Stimulated activated CD4-positive, alpha-beta T cell treated with anti-CD3 and anti-CD28 coated beads, Interleukin-4, amount 100 ng/mL, for 1 hour (primary cell): ENCODE measurements around the gene ERH.

Experiments
- DNase-seq: peaks from one replicate; pipeline ENCODE4 v3.0.0-alpha.2; 2020

Gene ERH

DNA sequence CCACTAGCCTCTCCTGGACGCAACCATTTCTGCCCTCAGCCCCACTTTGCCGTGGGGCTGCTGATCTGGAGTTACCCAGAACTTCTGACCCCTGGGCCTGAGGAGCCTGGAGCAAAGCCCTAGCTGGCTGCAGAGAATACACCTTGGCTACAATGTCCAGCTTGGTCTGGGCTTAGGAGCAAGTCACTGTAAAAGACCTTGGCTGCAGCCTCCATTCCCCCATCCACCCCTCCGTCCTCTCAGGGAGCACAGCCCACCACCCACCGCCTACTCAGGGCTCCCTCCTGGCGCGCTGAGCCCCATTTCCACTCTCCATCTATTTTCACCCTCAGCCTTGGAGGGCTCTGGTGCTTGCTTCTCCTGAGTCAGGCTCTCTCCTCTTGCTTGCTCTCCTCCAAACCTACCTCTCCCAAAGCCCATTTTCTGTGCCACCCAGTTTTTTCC, 42.9 kb downstream of the ERH start:
- DNase-seq: no peak

DNA sequence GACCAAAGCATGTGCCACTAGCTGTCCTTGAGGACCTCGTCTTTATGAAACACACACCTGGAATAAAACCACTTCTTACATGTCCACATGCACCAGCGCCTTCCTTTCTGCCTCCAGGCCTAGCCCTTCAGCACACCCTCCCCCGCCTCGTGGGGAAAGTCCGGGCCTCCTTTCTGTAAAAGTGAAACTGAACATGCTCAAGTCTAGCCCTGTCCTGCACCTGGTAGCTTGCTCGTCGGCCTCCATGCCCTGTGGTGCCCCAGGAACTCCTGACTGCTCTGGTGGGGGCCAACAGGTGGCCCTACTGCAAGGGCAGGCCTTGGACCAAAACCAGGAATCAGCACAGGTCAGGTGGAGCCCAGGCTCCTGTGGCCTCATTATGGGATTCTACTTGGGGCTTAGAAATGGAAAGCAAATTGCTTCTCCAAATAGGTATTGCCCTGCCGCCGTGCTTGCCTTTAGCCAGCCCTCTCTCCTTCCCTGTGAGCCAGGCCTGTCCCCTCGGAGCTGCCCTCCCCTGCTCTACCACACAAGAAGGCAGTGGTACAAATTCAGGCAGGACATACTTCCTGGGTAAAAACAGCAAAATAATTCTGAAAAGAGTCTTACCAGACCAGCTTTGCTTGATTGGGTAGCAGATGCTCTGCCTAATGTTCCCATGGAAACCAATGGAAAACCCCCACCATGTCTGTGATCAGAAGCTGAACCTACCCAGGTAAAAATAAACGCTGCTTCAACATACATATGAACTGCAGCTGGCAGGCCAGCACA, 43.5 kb downstream of the ERH start:
- DNase-seq: peak; percentile 72

DNA sequence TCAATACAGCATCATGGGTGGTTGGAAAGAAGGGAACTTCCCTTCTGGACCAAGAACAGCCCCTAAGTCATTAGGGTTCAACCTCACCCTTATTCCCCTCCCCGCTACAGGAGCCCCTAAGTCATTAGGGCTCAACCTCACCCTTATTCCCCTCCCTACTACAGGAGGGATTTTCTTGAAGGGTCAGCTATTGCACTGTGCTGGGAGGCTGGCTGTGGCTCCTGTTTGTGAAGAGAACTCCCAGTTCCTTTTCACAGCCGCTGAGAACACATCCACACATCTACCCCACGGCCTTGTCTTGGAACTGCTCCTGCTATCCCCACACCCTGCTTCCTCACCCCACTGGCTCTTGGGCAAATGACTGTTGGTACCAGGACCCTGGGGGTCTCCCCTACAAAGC, 44.9 kb downstream of the ERH start:
- DNase-seq: no peak

DNA sequence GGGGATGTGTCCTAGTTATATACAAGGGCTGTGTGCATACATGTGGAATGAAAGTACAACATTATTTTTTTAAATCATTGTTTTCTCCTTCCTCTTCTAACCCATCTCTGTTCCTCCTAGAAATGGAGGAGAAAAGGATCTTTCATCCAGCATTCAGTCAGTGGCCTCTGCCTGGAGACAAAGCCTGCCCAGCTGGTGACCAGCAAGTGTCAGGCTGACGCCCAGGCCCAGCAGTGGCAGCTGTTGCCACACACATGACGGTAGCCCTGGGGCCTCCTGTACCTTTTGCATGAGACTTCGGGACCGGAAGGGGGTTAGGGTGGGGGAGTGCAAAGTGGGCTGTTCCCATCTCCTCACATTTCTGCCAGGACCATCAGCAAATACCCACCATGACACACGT, 46.2 kb downstream of the ERH start:
- DNase-seq: no peak

DNA sequence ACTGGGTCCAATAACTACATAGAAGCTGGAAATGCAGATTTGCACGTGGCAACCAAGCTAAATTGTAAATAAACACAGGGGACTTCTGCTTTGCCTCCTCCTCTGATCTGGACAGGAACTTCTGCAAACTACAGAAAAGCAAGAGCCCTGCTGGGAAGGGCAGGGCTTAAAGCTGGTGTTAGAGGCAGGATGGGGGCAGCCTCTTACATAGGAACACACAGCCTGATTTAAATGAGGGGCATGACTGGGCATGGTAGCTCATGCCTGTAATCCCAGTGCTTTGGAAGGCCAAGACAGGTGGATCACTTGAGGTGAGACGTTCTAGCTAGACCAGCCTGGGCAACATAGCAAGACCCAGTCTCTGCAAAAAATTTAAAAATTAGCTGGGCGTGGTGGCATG, 46.7 kb downstream of the ERH start:
- DNase-seq: no peak

DNA sequence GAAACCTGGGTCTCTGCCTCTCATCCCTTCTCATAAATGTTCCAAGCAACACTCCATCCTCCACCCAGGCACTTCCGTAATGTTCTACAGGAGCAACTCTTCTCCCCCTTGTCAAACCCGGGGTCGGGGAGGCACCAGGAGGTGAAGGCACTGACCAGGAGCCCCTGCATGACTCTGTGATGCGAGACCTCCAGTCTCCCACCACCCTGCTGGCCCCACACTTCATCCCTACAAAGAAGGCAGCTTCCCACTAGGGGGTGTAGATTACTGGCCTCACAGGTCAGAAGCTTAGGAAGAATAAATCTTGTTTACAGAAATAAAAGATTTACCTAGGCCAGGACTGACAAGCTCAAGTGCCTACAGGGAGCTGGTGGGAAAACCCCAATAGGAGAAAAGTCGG, 47.2 kb downstream of the ERH start:
- DNase-seq: no peak

DNA sequence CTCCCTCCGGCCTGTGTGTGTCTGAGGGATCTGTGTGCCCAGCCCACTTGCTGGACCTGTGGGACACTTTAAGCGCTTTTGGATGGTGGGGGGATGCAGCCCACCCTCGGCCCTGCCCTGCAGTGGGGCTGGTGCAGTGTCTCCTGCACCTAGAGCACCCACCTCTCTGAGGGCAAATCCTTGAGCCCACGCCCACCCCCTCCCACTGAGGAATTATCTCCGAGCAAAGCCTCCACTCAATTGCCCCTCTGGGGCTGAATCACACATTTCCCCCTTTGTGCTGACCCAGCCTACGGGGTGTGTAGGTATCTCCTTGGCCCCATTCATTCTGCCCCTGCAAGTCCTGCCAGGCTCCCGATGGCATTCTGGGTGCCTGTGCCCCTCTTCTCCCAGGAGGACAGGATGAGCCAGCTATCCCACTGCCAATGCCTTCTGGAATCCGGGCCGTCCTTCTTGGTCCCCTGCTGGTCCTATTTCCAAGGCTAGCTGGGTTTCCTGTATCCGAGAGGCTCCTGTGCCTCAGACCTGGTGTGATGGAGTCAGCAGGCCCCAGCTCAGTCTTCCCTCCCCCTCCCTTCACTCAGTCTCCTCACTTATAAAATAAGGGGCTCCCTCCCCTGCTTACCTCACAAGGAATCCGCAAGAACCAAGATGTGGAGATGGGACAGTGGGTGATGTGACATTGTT, 48.9 kb downstream of the ERH start:
- DNase-seq: no peak

DNA sequence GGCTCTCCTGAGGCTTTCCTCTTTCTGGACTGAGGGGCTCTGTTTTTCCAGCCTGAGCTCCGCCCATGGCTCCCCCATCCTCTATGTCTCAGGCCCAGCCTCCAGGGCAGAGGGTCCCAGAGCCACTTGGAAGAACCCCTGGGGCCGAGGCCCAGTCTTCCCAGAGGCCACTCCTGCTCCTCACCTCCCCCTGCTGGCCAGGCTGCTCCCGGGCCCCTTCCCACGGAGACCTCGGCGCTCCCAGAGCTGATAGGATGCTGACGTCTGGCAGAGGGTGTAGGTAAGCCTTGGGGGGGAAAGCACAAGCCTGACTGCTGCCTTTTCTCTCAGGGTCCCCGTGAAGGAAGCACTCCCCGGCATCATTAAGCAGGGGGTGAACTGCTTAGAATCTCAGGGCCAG, 51.4 kb downstream of the ERH start:
- no peak for DNase-seq

DNA sequence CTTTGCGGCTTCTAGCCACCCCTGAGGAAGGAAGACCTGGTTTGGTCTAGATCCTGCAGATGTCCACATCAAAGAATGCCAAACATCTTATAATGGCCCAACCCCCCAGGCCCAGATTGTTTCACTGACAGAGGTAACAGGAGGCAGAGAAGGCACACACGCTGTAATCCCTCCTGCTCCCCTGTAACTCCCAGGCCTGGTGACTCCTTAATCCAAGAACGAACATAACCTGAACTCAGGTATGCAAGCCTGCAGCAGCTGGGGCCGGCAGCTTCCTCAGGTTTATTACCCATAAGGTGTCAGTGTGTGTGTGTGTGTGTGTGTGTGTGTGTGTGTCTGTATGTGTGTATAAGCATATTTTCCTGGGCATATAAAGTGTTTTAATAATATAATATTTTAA, 52.7 kb downstream of the ERH start:
- no peak for DNase-seq

DNA sequence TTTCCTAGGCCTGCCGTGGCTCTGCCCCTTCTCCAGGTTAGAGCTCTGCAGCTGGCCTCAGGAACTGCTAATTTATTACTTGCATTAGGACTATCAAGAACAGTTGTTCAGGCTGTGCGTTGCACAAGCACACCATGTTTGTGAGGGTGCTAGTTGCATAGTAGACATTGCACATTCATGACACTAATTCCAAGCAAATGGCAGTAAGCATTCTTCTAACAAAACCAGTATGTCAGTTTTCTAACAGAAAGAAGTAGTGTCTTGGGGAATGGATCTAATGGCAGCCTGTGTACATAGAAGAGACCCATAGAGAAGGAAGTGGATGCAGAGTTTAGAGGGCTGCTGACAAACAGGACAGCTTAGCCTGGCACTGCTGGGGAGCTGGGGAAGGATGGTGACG, 53.9 kb downstream of the ERH start:
- no peak for DNase-seq

DNA sequence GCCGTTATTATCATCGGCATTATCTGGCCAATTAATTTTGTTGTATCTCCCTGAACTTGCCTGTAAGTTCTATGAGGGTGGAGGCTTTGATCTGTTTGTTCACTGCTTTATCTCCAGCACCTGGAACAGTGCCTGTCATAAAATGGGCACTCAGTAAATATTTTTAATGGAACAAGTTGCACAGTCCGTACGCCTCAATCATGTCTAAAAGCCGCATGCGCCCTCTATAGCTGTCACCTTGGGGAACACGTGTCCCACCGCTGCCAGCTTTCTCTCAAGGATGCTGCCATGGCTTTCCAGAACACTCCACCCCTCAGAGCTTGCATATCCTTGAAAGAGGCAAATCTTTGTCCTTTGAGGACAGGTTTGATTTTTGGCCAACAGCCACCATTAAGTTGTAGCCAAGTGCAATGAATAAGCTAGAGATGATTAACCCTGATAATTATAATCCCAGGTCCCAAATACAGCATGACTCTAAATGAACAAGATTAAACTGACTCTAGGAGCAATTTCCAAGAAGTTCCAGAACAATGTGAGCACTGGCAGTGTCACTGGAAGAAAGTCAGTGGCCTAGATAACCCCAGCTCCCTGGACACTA, 55.1 kb downstream of the ERH start:
- no peak for DNase-seq

DNA sequence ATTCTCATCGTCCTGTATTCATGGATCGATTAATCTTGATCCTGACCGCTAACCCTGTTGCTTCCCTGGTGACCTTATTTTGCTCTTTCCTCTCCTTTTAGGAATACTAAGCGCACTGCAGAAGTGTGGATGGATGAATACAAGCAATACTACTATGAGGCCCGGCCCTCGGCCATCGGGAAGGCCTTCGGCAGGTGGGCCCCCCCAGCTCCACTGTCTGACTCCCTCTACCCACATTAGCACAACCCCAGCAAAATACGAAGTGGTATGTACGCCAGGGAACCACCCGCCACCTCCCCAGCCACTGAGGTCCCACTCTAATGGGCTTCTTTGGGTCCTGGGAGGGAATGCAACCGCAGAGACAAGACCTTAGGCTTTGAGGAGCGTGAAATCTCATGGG, 58.7 kb downstream of the ERH start:
- no peak for DNase-seq

DNA sequence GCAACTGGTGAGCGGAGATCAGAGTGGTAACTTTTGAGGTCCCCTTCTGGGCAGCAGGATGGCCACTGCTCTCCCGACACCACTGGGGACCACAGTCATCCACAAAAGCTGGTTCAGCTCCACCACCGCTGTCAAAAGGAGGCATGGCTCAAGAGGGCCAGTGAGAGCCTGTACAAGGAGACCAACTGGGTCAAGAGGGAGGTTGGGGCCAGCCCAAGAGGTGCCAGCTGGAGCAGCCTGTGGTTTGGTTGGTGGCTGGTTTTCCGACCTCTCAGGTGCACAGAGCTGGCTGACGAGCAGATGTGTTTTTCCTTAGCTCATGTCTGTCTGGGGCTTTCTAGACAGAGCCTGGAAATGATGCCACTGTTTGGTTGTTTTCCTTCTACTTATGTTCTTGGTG, 60.1 kb downstream of the ERH start:
- DNase-seq: no peak

DNA sequence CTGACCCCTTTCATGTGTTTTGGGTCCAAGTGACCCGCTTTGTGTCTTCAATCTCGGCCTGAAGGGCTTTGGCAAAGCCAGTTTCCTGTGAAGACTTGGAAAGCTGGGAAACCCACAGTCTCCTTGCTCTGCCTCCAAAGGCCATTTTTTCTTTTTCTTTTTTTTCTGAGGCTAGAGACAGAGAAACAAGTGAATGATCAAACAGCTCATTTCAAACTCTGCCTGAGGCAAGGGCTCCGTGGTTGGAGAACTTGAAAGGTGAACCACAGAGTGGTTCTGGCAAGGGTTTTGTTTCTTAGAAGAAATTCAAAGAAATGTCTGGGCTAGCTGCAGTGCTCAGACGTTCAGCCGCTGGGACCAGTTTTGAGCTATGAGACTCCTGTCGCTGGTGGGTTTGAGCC, 62.7 kb downstream of the ERH start:
- DNase-seq: no peak

DNA sequence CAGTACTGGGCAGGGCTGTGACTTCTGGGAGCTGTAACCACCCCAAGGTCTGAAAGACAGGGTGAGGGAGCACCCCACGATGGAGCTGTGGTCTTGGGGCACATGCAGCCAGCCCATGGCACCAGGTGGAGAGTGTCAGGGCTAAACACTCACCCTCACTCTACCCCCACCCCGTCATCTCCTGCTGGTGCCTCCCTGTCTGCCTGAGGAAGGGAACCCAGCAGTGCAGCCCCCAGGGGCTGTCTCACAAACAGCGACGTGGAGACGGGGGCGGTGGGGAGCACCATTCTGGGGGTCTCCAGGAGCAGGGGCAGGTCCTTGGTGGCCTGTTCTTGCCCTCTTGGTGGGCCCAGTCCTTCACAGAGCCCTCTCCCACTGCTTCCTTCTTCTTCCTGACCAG, 63.5 kb downstream of the ERH start:
- DNase-seq: no peak

DNA sequence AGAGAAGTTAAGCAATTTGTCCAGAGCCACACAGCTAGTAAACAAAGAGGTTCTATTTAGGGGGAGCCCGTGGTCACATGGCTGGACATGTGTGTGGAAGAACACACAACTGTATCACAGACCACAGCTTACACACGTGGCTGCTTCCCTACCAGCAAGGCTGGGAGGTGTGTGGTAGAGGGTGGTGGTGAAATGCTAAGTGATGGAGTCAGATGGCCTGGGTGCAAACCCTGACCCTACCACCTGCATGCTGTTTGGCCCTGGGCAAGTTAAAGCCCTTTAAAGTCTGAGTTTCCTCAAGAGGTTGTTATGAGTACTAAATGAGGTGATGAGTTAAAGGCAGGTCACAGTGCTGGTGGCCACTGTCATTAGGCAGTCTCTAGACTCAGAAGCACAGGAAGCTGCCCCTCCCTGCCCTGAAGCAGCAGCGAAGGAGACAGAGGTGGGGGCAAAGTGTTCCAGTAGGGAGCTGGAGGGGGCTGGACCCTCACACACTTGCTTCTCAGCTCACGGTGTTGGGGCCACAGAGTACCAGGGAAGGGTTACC, 64.2 kb downstream of the ERH start:
- DNase-seq: no peak

DNA sequence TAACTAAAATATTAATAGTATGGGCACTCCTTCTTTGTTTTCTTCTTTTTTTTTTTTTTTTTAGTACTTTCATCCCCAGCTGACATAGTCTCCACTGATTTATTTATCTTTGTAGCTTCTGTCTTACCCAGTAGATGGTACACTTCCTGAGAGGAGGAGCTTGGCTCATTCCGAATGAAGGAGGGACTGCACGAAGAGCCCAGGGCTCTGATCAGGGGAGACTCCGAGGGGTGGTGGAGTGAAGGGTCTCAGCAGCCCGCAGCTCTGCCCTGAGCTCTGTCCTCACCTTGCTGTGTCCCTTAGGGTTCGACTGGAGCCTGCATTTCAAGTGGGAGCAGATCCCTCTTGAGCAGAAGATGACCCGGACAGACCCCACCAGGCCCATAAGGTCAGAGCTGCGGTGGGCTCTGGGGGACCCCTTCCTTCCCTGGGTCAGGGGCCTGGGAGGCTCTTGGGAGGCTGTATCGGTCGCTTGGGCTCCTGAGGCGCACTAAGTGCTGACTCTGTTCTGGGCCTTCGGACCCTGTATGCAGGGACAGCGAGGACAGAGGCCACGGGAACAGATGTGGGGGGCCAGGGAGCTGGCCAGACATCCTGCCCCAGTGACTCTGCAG, 65.2 kb downstream of the ERH start:
- DNase-seq: no peak

DNA sequence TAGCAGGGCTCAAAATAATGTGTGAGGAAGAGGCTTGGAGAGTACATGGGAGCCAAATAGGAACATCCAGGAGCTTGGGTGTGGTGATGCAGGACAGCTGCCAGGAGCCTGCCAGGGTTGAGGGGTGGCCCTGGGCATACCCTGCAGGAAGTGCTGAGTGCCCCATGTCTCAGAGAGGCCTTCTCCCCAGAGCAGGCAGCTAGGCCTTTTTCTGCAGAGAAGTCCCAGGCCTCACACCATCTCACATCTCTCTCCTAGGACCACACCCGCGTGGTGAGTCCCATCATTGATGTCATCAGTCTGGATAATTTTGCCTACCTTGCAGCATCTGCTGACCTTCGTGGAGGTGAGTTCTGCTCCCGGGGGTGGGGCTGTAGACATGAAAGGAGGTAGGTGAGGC, 66.9 kb downstream of the ERH start:
- DNase-seq: no peak
